Measurements from ENCODE around the gene MAP3K5. TPM values are rescaled to one million over a fixed set of nuclear protein-coding genes. Genes with fewer than 3 reads are reported as not detected.

Gene MAP3K5
- total RNA-seq, 1 donor from 2014 or later: 31.2 TPM

DNA sequence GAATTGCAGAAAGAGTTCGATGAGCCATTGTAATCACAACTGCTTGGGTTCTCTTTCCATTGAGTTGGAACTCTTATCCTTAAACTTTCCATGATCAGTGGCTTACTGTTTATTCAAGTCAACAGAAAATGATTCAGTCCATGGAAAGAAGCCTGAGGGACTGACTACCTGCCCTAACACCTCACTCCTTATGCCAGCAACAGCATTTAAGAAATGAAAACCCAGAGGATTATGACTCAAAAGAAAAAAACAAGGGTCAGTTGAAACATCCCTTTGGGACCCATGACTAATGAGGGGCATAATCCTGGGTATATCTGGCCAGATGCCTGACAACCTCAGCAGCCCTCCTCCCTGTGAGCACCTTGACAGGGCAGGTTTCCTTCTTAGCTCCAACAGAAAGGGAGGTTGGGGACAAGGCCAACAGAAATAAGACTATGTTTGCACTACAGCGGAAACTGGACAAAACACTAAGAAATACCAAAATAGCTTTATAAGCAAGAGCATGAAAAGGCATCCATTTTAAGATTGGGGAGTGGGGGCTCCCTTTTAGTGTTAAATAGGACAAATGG is 106.7 kb downstream of the MAP3K5 start:
- Histone ChIP-seq H3K4me1 (no peaks in the 10 kb centered on the region), H3K27ac (no peak overlapping the region), H3K4me3 (no peak overlapping the region), H3K36me3 (no peaks in the 10 kb centered on the region), H3K9me3 (no peaks in the 10 kb centered on the region), H3K27me3 (no peaks in the 10 kb centered on the region)
- DNase-seq (ENCODE audit: extremely low spot score in 2 of 2): no peak
- TF ChIP-seq POLR2A (IDR thresholded peaks at IDR 0.05) (no peak), POLR2AphosphoS5 (IDR thresholded peaks at IDR 0.05; ENCODE audit: insufficient read depth in 1 of 2, low read depth in 1 of 2) (no peak)
- TF ChIP-seq, protein P1, sequence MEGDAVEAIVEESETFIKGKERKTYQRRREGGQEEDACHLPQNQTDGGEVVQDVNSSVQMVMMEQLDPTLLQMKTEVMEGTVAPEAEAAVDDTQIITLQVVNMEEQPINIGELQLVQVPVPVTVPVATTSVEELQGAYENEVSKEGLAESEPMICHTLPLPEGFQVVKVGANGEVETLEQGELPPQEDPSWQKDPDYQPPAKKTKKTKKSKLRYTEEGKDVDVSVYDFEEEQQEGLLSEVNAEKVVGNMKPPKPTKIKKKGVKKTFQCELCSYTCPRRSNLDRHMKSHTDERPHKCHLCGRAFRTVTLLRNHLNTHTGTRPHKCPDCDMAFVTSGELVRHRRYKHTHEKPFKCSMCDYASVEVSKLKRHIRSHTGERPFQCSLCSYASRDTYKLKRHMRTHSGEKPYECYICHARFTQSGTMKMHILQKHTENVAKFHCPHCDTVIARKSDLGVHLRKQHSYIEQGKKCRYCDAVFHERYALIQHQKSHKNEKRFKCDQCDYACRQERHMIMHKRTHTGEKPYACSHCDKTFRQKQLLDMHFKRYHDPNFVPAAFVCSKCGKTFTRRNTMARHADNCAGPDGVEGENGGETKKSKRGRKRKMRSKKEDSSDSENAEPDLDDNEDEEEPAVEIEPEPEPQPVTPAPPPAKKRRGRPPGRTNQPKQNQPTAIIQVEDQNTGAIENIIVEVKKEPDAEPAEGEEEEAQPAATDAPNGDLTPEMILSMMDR (IDR thresholded peaks at IDR 0.05): no peak
- intact Hi-C loops (cut with DNase I): no loop called here

DNA sequence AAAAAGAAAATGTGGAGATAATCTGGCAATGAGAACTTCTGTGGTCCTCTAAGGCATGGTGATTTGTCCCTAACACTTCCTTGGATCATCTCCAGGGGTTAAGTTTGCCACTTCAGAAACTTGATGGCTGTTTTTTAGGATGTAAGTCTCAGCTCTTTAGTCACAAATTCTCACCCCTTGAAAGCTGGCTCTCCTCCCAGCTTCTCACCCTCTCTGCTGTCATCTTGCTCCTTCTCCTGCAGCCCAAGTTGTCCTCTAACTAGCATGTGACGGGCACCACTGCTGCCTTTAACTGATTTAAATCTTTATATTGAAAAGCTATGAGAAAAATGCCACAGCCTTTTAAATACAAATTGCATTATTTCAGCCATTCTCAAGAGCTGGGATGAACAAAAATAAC is 107.8 kb downstream of the MAP3K5 start:
- intact Hi-C loops (cut with DNase I): no loop called here

DNA sequence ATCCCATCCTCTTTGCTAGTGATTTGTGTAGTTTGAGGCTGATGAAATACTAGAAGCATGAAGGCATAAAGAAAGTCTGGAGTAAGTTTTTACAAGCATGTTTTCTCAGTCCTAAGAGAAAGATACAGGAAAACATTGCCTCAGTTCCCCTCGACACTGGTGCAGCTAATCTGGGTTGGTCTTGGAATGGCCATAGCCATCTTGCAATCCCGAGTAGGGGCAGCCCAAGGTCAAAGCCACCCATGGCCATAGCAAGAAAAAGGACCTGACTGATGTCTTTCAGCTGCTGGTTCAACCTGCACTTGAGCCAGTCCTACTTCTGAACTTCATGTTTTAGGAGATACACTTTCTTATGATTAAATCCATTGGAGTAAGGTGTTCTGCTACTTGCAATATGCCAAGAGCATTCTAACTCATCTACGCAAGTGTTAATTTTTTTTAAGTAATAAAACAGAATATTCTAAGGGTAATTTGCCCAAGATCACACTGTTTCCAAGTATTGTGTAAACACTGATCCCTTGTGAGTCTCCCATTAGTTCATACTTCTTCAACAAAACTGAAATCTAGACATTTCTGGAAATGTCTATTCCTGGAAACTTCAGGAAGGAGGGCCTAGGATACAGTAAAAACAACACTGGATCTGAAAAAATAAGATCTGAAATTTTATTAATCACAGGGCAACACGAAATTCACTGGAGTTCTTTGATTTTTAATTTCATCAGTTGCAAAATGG is 108.9 kb downstream of the MAP3K5 start:
- Histone ChIP-seq H3K27me3 (no peaks in the 10 kb centered on the region), H3K4me3 (no peak overlapping the region), H3K4me1 (no peaks in the 10 kb centered on the region), H3K9me3 (no peaks in the 10 kb centered on the region), H3K36me3 (no peaks in the 10 kb centered on the region), H3K27ac (no peak overlapping the region)
- intact Hi-C loops (cut with DNase I): no loop called here
- DNase-seq (ENCODE audit: extremely low spot score in 2 of 2): no peak
- TF ChIP-seq POLR2A (IDR thresholded peaks at IDR 0.05) (no peak), POLR2AphosphoS5 (IDR thresholded peaks at IDR 0.05; ENCODE audit: insufficient read depth in 1 of 2, low read depth in 1 of 2) (no peak)
- TF ChIP-seq, protein P1 (IDR thresholded peaks at IDR 0.05): no peak

More for the DNA sequence above, 107.8 kb downstream of the MAP3K5 start:
- Histone ChIP-seq H3K27me3 (no peaks in the 10 kb centered on the region), H3K4me3 (no peak overlapping the region), H3K27ac (no peak overlapping the region), H3K9me3 (no peaks in the 10 kb centered on the region), H3K36me3 (no peaks in the 10 kb centered on the region), H3K4me1 (no peaks in the 10 kb centered on the region)
- no peak for DNase-seq (ENCODE audit: extremely low spot score in 2 of 2)
- TF ChIP-seq POLR2AphosphoS5 (IDR thresholded peaks at IDR 0.05; ENCODE audit: insufficient read depth in 1 of 2, low read depth in 1 of 2) (no peak), POLR2A (IDR thresholded peaks at IDR 0.05) (no peak)
- TF ChIP-seq, protein P1 (IDR thresholded peaks at IDR 0.05): no peak

DNA sequence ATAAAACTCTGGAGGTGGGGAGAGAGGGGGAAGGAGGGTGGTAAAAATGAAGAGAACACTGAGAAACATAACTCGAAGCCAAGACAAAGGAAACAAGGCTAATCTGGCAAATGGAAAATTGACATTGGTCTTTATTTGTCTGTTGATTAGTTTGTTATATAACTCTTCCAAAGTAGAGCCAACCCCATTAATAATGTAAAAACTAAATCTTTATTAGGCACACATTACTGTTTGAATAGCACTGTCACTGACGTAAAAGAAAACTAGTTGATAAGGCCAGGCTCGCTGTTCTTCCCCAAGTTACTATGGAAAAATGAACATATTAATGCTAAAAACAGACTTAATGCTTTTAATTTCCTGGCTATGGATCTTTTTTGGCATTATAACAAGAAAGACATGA is 110.0 kb downstream of the MAP3K5 start:
- Histone ChIP-seq H3K27ac (no peak overlapping the region), H3K36me3 (no peaks in the 10 kb centered on the region), H3K4me1 (no peaks in the 10 kb centered on the region), H3K9me3 (no peaks in the 10 kb centered on the region), H3K4me3 (no peak overlapping the region), H3K27me3 (no peaks in the 10 kb centered on the region)
- no peak for DNase-seq (ENCODE audit: extremely low spot score in 2 of 2)
- TF ChIP-seq POLR2A (IDR thresholded peaks at IDR 0.05) (no peak), POLR2AphosphoS5 (IDR thresholded peaks at IDR 0.05; ENCODE audit: insufficient read depth in 1 of 2, low read depth in 1 of 2) (no peak)
- TF ChIP-seq, protein P1 (IDR thresholded peaks at IDR 0.05): no peak
- intact Hi-C loops (cut with DNase I): no loop called here

DNA sequence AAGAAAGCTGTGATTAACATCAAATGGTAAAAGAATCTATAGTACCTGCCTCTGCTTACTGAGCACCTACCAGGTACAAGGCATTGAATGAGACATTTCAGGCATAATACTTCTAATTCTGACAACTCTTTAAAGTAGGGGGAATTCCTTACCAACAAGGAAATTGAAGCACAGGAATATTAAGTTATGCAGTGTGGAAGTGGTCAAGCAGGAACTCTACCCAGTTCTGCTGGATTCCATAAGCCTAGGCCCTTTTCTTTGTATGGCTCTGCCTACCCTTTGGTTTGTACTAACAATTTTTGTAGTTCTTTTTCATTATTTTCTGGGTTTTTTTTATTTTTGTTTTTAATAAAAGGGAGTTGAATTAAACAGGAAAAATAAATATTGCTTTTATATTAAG is 114.5 kb downstream of the MAP3K5 start:
- H3K27me3 ChIP-seq: no peaks in the 10 kb centered on the region
- H3K9me3 ChIP-seq: no peaks in the 10 kb centered on the region
- no peak for TF ChIP-seq POLR2A (IDR thresholded peaks at IDR 0.05)
- no peak for TF ChIP-seq POLR2AphosphoS5 (IDR thresholded peaks at IDR 0.05; ENCODE audit: insufficient read depth in 1 of 2, low read depth in 1 of 2)
- TF ChIP-seq, protein P1 (IDR thresholded peaks at IDR 0.05): no peak
- H3K27ac ChIP-seq: no peak overlapping the region
- H3K4me1 ChIP-seq: no peaks in the 10 kb centered on the region
- intact Hi-C loops (cut with DNase I): no loop called here
- no peaks in the 10 kb centered on the region for H3K36me3 ChIP-seq
- H3K4me3 ChIP-seq: no peak overlapping the region
- no peak for DNase-seq (ENCODE audit: extremely low spot score in 2 of 2)

Measured in vagina (tissue), 2 donors.